Stimulated activated naive CD8-positive, alpha-beta T cell treated with anti-CD3 and anti-CD28 coated beads, Interleukin-15, amount 100 ng/mL, for 72 hours (primary cell): Measurements from ENCODE around the gene DNMT3B.

Source experiments
- ATAC-seq: fragments of 150-1000 bp; cut with Tn5 transposase; 2 replicates; pipeline ENCODE4 v1.10.0; 2021; ENCODE audit warnings: mild to moderate bottlenecking, moderate library complexity
- DNase-seq, 2 donors: peaks; one replicate each; pipeline ENCODE4 v3.0.0; 2021 to 2022
- H3K27ac Mint-ChIP-seq, 2 donors: one replicate each; pipeline ENCODE4 v1.8.0; 2022; ENCODE audit warnings: mild to moderate bottlenecking in 2 of 2, mixed read lengths in 2 of 2, moderate library complexity in 2 of 2
- H3K27me3 Mint-ChIP-seq: one replicate; pipeline ENCODE4 v1.8.0; 2022; ENCODE audit warnings: mixed read lengths
- H3K4me1 Mint-ChIP-seq: one replicate; pipeline ENCODE4 v1.8.0; 2022; ENCODE audit warnings: mild to moderate bottlenecking, mixed read lengths
- H3K4me3 Mint-ChIP-seq, 2 donors: one replicate each; pipeline ENCODE4 v1.8.0; 2022; ENCODE audit warnings: mild to moderate bottlenecking in 2 of 2, mixed read lengths in 2 of 2, moderate library complexity in 1 of 2
- H3K9me3 Mint-ChIP-seq, 2 donors: one replicate each; pipeline ENCODE4 v1.8.0; 2022; ENCODE audit warnings: mixed read lengths in 2 of 2

Gene DNMT3B

GRCh38 chr20:32775336-32775991 lies 13.3 kb downstream of the DNMT3B start:
- DNase-seq = no peak
- no peaks in the 10 kb centered on the region for H3K9me3 Mint-ChIP-seq
- peak overlapping the region; percentile 17 to 41 for H3K4me3 Mint-ChIP-seq
- peak overlapping the region in 1 of 2 donors; percentile 52 for H3K27ac Mint-ChIP-seq
- ATAC-seq = peak; percentile 54
- H3K4me1 Mint-ChIP-seq = peaks cover 53% of the 10 kb centered on the region
- no peaks in the 10 kb centered on the region for H3K27me3 Mint-ChIP-seq

- Mint-ChIP-seq H3K4me1 (peaks cover 36% of the 10 kb centered on the region), H3K9me3 (no peaks in the 10 kb centered on the region), H3K27ac (peak overlapping the region; percentile 41 to 65), H3K27me3 (no peaks in the 10 kb centered on the region), H3K4me3 (no peak overlapping the region)
- no peak for DNase-seq
- ATAC-seq = no peak
These were observed 15.2 kb downstream of the DNMT3B start for GRCh38 chr20:32777177-32777956.

- H3K4me3 Mint-ChIP-seq = no peak overlapping the region
- no peak for DNase-seq
- H3K4me1 Mint-ChIP-seq = peaks cover 34% of the 10 kb centered on the region
- no peaks in the 10 kb centered on the region for H3K27me3 Mint-ChIP-seq
- H3K9me3 Mint-ChIP-seq = no peaks in the 10 kb centered on the region
- no peak overlapping the region for H3K27ac Mint-ChIP-seq
- ATAC-seq = no peak
These were observed 17.5 kb downstream of the DNMT3B start for GRCh38 chr20:32779500-32780211.

GRCh38 chr20:32780278-32780677 lies 18.1 kb downstream of the DNMT3B start:
- no peaks in the 10 kb centered on the region for H3K9me3 Mint-ChIP-seq
- DNase-seq = no peak
- no peaks in the 10 kb centered on the region for H3K27me3 Mint-ChIP-seq
- H3K4me1 Mint-ChIP-seq = peaks cover 31% of the 10 kb centered on the region
- ATAC-seq = no peak
- H3K4me3 Mint-ChIP-seq = no peak overlapping the region
- H3K27ac Mint-ChIP-seq = no peak overlapping the region

- no peak for DNase-seq
- no peaks in the 10 kb centered on the region for H3K27me3 Mint-ChIP-seq
- peaks cover 24% of the 10 kb centered on the region for H3K4me1 Mint-ChIP-seq
- H3K4me3 Mint-ChIP-seq = no peak overlapping the region
- ATAC-seq = no peak
- H3K27ac Mint-ChIP-seq = no peak overlapping the region
- no peaks in the 10 kb centered on the region for H3K9me3 Mint-ChIP-seq
These were observed 18.8 kb downstream of the DNMT3B start for GRCh38 chr20:32780749-32781655.

- Mint-ChIP-seq H3K9me3 (no peaks in the 10 kb centered on the region), H3K4me3 (no peak overlapping the region), H3K27me3 (no peaks in the 10 kb centered on the region), H3K4me1 (no peaks in the 10 kb centered on the region), H3K27ac (no peak overlapping the region)
- no peak for ATAC-seq
- no peak for DNase-seq
These were observed 22.3 kb downstream of the DNMT3B start for GRCh38 chr20:32784369-32785080.

- no peak overlapping the region for H3K4me3 Mint-ChIP-seq
- DNase-seq = no peak
- H3K4me1 Mint-ChIP-seq = no peaks in the 10 kb centered on the region
- no peak overlapping the region for H3K27ac Mint-ChIP-seq
- ATAC-seq = no peak
- H3K27me3 Mint-ChIP-seq = no peaks in the 10 kb centered on the region
- no peaks in the 10 kb centered on the region for H3K9me3 Mint-ChIP-seq
These were observed 24.0 kb downstream of the DNMT3B start for GRCh38 chr20:32786059-32786760.

GRCh38 chr20:32787168-32787567 lies 25.0 kb downstream of the DNMT3B start:
- H3K4me3 Mint-ChIP-seq = no peak overlapping the region
- H3K27ac Mint-ChIP-seq = no peak overlapping the region
- H3K27me3 Mint-ChIP-seq = no peaks in the 10 kb centered on the region
- ATAC-seq (no peak), DNase-seq (no peak)
- peaks cover 9% of the 10 kb centered on the region for H3K4me1 Mint-ChIP-seq
- no peaks in the 10 kb centered on the region for H3K9me3 Mint-ChIP-seq

- H3K4me3 Mint-ChIP-seq = no peak overlapping the region
- no peaks in the 10 kb centered on the region for H3K9me3 Mint-ChIP-seq
- peak; percentile 75 for ATAC-seq
- H3K27ac Mint-ChIP-seq = no peak overlapping the region
- H3K4me1 Mint-ChIP-seq = peaks cover 36% of the 10 kb centered on the region
- peak; percentile 57 to 69 for DNase-seq
- no peaks in the 10 kb centered on the region for H3K27me3 Mint-ChIP-seq
These were observed 27.9 kb downstream of the DNMT3B start for GRCh38 chr20:32789896-32790750.

- H3K9me3 Mint-ChIP-seq = no peaks in the 10 kb centered on the region
- DNase-seq (no peak), ATAC-seq (no peak)
- H3K27ac Mint-ChIP-seq = no peak overlapping the region
- peaks cover 41% of the 10 kb centered on the region for H3K4me1 Mint-ChIP-seq
- H3K4me3 Mint-ChIP-seq = no peak overlapping the region
- H3K27me3 Mint-ChIP-seq = no peaks in the 10 kb centered on the region
These were observed 28.5 kb downstream of the DNMT3B start for GRCh38 chr20:32790751-32791057.

GRCh38 chr20:32792316-32792715 lies 30.1 kb downstream of the DNMT3B start:
- no peaks in the 10 kb centered on the region for H3K9me3 Mint-ChIP-seq
- peaks cover 55% of the 10 kb centered on the region for H3K4me1 Mint-ChIP-seq
- no peaks in the 10 kb centered on the region for H3K27me3 Mint-ChIP-seq
- no peak overlapping the region for H3K27ac Mint-ChIP-seq
- DNase-seq (peak; percentile 34 to 56), ATAC-seq (peak; percentile 90)
- peak overlapping the region in 1 of 2 donors; percentile 33 for H3K4me3 Mint-ChIP-seq

- peak overlapping the region; percentile 20 to 43 for H3K4me3 Mint-ChIP-seq
- no peaks in the 10 kb centered on the region for H3K9me3 Mint-ChIP-seq
- H3K27me3 Mint-ChIP-seq = no peaks in the 10 kb centered on the region
- peak overlapping the region; percentile 8 to 73 for H3K27ac Mint-ChIP-seq
- DNase-seq (no peak), ATAC-seq (no peak)
- peaks cover 55% of the 10 kb centered on the region for H3K4me1 Mint-ChIP-seq
These were observed 30.7 kb downstream of the DNMT3B start for GRCh38 chr20:32792731-32793458.

GRCh38 chr20:32796383-32796948 lies 34.3 kb downstream of the DNMT3B start:
- H3K4me3 Mint-ChIP-seq = no peak overlapping the region
- no peaks in the 10 kb centered on the region for H3K27me3 Mint-ChIP-seq
- H3K4me1 Mint-ChIP-seq = peaks cover 53% of the 10 kb centered on the region
- H3K9me3 Mint-ChIP-seq = no peaks in the 10 kb centered on the region
- no peak for DNase-seq
- H3K27ac Mint-ChIP-seq = peak overlapping the region in 1 of 2 donors; percentile 82
- no peak for ATAC-seq
